ENCODE data around the gene PPIE.

- TF ChIP-seq CTCF (IDR thresholded peaks at IDR 0.05) = no peak
- TF ChIP-seq EZH2 (IDR thresholded peaks at IDR 0.05; ENCODE audit: borderline replicate concordance, insufficient read depth, low read depth, low read length, poor library complexity, severe bottlenecking) = no peak
Observed at GRCh38 chr1:39698568-39698967, 40.1 kb upstream of the PPIE start.

All from B cell (primary cell).